Dedifferentiated amniotic fluid mesenchymal stem cell (primary cell): ENCODE results near the gene PMM1.

Source experiments
- DNase-seq: peaks from one replicate; pipeline ENCODE4 v3.0.0-alpha.2; 2016; ENCODE audit errors: extremely low spot score

PMM1 gene

DNA sequence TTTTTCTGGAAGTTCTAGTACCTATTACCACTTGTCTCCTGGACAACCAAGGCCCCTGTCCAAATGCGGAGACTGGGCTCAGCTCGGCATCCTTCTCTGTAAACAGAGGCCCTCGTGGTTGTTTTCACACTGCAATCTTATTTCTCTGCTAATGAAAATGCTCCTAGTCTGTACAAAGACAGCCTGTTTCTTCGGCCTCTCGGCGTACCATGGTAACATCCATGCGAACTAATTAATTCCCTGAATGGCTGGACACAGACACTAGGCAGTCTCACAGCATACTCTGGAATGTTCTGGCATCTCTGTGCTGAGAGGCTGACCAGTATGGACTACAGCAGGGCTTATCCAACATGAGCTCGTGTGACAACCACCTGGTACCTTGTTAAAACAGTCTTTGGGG lies 51.1 kb downstream of the PMM1 start:
- DNase-seq: no peak

DNA sequence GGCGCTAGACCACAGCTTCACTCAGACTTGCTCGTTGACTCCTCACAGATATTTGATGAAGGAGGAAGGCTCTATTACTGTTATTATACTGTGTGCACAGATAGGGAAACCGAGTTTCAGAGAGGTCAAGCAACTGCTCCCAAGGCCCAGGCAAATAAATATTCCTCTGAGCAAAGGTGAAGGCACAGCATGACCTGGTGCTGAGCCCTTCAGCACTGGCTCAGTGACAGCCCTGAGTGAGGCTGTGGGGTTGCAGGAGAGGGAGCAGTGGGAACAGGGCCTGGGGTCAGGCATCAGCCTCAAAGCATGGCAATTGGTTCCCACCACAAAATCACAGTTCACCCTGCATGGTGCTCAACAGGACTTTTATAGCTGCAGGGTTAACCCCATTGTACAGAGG lies 52.4 kb downstream of the PMM1 start:
- no peak for DNase-seq

DNA sequence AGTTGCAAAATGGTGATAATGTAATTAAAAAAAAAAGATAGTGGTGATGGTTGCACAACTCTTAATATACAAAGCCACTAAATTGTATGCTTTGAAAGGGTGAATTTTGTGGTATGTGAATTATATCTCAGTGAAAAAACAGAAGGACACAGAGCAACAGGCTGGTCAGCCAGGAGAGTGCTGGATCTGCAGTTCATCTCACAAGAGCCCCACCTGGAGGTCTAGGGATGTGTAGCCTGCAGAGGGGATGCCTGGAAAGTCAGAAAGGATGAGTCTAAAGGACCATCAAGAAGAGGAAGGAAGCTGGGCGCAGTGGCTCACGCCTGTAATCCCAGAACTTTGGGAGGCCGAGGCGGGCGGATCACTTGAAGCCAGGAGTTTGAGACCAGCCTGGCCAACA lies 54.4 kb downstream of the PMM1 start:
- DNase-seq: no peak

DNA sequence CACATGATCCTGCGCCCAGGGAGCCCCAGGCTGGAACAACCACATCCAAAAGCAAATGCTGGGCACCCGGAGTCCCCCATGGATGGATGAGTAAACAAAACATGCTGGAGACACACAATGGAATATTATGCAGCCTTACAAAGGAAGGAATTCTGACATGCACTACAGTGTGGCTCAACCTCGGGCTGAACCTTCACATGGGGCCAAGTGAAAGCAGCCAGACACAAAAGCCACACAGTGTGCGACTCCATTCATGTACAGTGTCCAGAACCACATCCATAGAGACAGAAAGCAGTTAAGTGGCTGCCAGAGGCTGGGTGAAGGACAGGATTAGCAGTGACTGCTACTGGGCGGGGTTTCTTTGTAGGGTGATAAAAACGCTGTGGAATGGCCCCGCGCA lies 55.4 kb downstream of the PMM1 start:
- no peak for DNase-seq

DNA sequence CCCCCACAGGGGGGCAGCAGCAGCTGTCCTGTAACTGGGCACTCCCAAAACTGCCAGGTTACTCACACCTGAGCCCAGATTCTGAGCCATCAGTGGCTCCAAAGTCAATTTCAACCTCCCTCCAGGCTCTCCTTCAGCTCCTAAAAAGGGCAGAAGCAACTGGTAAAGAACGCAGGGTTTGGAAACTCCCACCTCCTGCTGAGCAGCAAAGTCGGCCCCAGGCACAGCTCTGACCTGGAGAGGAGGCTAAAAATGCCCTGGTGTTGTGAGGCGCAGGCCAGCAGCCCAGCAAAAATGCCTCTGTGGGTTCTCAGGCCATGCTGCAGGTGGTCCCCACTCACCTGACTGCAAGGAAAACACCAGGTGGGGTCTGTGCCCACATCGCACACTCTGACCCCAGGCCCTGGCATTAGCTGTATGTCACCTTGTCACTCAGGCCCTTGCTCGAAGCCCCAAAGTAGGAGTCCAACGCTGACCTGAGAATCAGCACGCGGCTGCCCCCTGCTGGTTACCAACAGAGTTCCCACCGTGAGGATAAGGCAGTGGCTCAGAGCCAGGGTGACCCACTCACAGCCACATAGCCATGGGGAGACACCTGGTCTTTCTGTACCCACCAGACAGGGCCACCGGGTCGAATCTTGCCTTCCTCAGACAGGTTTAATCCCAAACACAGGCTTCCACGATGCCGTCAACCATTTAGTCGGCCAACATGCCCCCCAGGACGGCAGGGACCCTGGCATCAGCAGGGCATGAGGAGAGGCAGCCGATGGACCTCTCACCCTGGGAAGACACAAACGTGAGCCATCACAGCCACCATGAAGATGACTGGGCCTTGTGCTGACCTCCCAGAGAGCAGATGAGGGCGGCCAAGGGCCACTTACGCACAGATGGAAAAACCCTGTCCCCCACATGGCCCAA lies 56.5 kb downstream of the PMM1 start:
- peak; percentile 22 for DNase-seq

DNA sequence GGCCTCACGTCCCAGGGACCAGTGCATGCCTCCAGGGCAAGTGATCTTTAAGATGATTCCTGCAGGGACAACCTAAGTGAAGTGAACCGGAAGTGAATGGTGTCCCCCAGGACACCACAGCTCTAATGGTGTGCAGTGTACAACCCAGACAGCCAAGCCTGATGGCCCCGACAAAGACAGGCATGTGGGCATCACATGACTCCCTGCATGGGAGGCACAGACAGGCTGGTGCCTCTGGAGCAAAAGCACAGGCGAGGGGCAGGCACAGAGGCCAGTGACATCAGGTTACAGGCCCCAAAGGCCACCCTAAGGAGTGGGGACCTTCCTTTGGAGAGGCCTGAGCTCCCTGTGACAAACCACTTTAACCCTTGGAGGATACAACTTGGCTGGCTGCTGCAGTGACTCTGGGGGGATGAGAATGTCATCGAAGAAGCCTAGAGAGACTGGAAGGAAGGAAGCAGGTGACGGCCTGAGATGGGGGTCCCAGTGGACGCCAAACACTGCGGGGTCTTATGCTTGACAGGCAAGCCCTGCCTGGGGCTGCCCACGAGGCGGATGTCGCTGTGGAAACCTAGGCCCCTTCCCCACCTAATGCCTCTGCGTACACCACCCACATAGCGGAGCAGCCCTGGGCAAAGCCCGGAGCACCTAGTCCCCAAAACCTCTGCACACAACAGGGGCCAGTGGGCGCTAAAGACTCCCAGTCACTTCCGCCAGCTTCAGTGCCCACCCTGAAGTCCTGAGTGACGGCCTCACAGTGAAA lies 57.7 kb downstream of the PMM1 start:
- DNase-seq: no peak

DNA sequence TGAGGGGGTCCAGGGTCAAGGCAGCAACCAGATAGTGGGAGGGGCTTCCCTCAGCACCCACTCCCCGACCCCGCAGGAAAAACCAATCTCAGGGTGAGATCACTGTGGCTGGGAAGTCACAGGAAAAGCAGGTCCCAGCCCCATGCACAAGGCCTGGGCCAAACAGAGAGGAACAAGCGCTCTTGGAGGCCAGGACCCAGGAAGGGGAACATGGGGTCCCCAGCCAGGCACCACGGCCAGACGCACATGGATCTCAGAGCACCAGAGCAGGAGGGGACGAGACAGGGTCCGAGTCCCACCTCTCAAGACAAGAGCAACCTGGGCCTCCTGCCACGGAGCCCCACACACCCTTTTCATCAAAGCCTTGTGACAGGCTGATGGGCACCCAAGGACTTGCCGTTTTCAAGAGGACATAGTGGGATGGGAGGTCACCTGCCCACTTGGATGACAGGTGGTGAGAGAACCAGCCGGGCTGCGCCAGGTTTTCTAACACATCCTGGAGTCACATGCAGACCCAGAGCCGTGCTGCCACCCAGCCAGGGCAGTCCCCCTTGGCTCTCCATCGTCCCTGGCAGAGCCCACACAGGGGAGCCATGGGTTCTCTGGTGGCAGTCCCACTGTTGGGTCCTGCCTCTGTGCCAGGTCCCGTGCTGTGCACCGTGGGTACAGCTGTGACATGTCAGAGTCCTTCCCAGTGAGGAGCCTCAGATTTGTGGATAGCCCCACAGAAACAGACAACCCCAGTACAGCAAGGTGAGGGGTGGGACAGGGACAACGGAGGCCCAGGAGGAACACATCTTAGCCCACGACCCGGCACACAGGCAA lies 58.5 kb downstream of the PMM1 start:
- no peak for DNase-seq

DNA sequence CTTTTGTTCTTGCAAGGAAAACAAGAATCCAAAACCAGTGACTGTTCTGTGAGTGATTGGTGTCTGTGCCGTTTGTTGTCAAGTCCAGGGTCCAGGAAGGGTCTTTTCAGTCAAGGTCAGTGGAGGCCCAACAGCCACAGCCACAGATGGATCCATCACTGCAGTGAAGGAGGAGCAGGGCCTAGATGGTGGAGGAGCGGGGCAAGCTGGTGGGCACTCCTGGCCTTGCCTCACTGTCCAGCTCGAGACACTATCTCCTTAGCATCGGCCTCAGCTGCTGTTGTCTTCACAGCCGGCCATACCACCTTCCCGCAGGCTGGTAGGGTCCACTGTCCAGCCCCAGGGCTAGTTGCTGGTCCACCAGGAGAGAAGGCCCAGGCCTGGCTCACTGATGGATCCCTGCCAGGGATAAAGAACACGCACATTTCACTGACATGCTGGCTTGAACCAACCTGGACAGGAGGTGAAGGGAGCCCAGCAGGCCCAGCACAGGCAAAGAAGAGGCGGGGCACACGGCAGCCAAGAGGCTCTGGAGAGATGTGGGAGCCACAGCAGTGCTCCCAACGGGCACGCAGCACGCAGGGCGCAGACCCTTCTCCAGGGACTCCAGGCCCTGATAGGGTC lies 60.6 kb downstream of the PMM1 start:
- no peak for DNase-seq

DNA sequence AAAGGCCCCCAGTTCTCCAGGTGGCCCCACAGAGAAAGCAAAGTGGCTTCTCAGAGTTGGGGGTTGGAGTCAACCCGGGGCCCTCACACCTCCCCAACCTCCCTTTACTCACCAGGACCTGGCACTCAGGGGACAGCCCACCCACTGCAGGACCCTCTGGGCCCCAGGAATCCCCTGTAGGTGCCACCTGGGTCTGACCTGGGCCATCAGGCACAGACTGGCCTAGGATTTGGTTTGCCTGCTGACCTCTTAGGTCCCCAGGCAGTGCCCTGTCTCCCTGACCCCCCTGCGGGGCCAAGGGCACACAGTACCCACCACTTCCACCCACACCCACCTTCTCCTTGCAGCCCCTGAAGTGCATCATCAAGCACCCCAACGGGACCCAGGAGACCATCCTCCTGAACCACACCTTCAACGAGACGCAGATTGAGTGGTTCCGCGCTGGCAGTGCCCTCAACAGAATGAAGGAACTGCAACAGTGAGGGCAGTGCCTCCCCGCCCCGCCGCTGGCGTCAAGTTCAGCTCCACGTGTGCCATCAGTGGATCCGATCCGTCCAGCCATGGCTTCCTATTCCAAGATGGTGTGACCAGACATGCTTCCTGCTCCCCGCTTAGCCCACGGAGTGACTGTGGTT lies 61.4 kb downstream of the PMM1 start:
- DNase-seq: no peak
